GM04504 (cell line): ENCODE data around the gene NDUFAF5.
A peak's percentile ranks its signal among the peaks of the same experiment; 100 is the strongest.

Experiments
- DNase-seq: peaks from one replicate; pipeline ENCODE4 v3.0.0-alpha.2; 2012; ENCODE audit warnings: low read depth

Gene NDUFAF5

GRCh38 chr20:13777171-13777601 lies 7.6 kb upstream of the NDUFAF5 start:
- DNase-seq: no peak

DNA sequence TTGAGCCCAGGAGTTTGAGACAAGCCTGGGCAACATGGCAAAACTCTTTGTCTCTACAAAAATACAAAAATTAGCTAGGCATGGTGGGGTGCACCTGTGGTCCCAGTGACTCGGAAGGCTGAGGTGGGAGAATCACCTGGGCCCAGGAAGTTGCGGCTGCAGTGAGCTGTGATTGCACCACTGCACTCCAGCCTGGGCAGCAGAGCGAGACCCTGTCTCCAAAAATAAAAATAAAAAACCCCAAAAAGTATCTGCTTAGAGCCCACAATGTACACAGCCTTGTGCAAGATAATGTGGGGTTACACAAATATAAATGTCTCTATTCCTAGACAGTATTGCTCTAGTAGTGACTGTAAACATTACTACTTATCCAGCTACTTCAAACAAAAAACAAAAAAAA lies 6.0 kb upstream of the NDUFAF5 start:
- DNase-seq: no peak

GRCh38 chr20:13783528-13783927 lies 1.3 kb upstream of the NDUFAF5 start:
- no peak for DNase-seq

- no peak for DNase-seq
These were observed 446 bp upstream of the NDUFAF5 start for GRCh38 chr20:13784271-13784892.

DNA sequence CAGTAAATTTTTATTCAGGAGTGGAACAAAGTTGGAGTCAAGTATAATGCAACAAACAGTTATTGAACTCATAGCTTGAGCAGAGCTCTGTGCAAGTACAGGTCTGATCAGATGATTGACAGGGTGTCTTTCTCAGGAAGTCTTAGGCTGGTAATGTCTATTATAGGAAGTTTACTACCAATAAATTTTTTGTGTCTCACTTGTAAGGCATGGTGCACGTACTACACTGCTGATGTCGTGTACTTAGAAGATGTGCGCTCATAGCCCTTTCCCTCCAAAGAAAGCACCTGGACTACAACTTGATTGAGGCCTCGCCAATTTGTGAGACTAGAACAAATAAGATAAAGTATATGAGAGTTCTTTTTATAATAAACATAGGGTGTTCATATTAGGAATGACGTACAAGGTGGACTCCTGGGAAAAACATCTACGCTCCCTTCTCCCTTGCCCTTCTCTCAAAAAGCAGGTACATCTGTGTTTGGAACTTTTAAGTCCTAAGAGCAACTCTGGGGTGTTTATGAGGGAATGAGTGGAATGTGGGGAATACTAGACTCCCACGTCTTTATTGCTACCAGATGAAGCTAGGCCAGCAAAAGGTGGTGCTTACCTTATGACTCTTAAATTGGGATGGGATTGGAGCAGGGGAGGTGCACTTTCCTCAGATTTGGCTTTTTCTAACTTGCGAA lies 1.5 kb downstream of the NDUFAF5 start:
- DNase-seq: no peak

- no peak for DNase-seq
These were observed 3.5 kb downstream of the NDUFAF5 start for GRCh38 chr20:13788167-13788834.

- no peak for DNase-seq
These were observed 5.9 kb downstream of the NDUFAF5 start for GRCh38 chr20:13790708-13791107.

GRCh38 chr20:13791540-13792459 lies 7.0 kb downstream of the NDUFAF5 start:
- DNase-seq: no peak

GRCh38 chr20:13793001-13793400 lies 8.2 kb downstream of the NDUFAF5 start:
- DNase-seq: no peak

DNA sequence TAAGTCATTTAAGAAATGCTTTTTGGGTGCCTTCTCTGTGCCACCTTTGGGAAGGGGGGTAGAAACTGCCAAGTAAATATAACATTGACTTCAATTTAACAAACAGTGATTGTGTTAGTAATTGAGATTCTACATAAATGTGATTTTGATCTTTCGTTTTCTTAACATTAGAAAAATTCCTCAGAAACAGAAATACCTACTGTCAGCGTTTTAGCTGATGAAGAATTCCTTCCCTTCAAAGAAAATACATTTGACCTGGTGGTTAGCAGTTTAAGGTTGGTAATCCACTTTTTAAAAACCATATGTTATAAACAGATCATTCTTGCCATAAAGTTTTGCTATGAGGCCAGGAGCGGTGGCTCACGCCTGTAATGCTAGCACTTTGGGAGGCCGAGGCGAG lies 9.8 kb downstream of the NDUFAF5 start:
- no peak for DNase-seq

- no peak for DNase-seq
These were observed 14.2 kb downstream of the NDUFAF5 start for GRCh38 chr20:13799040-13799439.

DNA sequence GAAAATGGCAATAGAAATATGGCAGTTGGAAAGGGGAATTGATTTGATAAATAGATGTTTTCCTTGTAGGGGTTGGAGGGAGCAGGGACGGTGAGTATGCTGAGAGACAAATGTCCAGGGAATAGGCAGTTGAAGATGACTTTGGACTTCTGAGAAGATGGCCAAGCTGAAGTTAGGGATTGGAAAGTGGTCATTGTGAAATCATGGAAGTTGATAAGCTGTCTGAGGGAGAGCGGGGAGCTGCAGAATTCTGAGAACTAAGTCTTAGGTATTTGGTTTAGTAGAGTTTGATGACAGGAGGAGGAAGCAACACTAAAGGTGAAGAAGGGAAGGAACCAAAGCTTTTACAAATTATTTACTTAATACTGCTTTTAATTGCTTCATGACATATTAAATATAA lies 15.1 kb downstream of the NDUFAF5 start:
- DNase-seq: no peak

DNA sequence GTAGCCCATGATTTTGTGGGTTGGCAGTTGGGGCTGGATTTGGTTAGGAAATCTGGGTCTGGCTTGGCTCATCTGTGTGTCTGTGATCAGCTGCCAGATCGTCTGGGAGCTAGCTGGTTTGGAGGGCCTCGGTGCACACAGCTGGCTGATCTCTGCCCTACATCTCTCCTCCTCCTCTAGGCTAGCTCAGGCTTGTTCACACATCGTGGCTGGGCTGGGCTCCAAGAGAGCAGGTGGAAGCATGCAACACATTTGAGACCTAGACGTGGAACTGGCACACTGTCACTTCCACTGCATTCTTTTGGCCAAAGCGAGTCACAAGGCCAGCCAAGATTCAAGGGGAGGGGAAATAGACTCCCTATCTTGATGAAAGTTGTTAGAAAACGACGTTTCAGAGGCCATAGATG lies 15.9 kb downstream of the NDUFAF5 start:
- peak; percentile 66 for DNase-seq

DNA sequence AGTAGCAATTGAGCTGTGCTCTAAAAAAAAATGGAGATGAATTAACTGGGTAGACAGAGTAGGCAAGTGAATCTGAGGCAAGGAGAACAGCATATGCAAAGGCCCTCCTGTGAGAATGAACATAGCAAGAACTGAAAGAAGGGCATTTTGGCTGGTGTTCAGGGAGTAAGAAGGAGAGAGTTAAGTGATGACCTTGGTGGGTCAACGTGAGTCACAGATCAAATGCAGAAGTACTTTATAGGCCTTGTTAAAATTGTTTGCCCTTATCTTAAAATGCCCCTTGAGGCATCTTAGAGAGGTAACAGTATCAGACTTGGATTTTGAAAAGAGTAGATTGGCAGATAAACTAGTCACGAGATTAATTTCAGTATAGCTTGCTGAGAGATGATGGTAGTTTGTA lies 24.5 kb downstream of the NDUFAF5 start:
- DNase-seq: no peak

DNA sequence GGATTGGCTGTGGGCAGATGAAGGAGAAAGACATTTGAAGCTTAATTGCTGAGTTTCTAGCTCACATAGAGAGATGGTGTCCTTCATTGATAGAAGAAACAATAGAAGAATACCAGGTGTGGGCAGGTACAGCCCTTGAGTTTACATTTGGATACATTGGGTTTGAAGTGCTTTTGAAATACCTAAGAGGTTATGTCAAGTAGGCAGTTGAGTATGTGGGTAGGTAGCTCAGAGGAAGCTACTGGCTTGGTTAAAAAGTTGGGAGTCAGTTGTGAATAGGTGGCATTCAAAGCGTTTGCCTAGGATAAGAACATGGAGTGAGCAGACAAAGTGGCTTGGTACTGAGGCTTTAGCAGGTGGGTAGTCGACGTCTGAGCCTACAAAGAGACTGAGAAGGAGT lies 25.0 kb downstream of the NDUFAF5 start:
- no peak for DNase-seq

- DNase-seq: no peak
These were observed 25.6 kb downstream of the NDUFAF5 start for GRCh38 chr20:13810446-13810845.

DNA sequence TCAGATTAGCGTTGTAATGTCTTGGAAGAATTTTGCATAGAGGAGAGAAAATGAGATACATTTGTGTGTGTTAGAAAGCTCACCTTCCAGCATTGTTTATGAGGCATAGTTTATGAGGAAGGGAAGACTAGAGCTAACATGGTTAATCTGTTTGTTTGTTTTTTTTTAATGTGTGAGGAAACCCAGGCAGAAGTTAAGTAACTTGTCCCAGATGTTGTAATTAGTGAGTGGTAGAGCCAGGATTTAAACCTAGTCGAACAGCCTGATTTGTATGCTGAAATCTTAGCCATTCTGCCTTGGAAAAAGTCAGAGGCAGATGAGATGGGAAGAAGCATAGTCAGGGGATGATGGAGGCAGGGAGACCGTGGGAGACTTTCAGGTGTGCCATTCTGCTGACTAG lies 29.1 kb downstream of the NDUFAF5 start:
- DNase-seq: no peak

DNA sequence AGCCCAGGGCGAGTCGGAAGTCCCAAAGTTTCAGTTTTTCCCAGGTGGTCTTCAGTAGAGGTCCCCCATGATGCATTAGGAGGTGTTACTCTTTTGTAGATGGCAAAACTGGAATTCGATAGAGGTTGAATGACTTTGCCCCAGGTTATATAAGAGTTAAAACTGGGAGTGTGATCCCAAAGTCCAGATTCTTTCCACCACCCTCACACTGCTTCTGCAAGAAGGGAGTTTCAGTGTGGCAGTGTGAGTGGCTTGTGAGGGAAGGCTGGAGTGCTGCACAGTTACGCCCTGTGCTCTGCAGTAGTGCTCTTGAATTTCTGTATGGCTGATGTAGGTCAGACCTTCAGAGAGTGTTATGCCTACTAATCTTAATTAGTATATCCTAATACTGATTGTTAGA lies 29.8 kb downstream of the NDUFAF5 start:
- no peak for DNase-seq

DNA sequence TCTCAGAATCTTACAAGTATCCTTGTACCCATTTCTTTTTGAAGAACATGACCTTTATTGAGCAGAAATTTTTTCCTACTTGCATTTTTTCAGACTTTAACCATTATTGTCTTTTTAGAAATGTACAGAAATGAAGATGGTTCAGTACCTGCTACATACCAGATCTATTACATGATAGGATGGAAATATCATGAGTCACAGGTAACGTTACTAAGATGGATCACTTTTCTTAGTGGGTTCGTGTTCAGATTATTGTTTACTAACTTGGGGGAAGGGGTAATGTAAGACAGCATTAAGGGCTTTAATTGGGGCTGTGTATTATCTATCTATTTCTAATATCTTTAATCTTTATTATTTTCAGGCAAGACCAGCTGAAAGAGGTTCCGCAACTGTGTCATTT lies 31.9 kb downstream of the NDUFAF5 start:
- DNase-seq: no peak

- DNase-seq: no peak
These were observed 32.5 kb downstream of the NDUFAF5 start for GRCh38 chr20:13817342-13817741.

DNA sequence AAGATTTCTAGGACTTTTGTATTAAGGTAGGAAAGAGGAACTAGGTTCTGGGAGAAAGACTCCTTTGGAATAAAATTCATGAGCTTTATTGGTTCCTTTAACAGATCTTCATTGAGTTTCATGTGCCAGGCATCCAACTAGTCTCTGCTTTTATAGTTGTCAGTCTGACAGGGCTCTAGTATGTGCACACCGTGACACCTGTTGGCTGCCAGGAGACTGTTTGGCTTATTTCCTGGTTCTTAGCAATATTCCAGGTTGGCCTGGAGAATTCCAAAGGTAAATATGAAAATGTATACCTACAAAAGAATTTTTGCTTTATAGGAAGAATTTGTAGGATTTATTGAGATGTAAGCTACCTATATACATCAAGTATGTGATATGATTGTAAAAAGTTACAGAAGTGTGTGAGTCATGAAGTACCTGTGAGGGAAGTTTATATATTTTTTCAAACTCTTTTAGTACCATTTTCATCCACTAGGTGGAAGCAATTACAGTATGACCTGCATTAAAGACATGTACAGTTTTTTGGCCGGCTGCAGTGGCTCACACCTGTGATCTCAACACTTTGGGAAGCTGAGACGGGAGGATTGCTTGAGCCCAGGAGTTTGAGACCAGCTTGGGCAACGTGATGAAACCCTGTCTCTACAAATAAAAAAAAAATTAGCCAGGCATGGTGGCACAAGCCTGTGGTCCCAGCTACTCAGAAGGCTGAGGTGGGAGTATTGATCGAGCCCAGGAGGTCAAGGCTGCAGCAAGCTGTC lies 35.2 kb downstream of the NDUFAF5 start:
- peak; percentile 30 for DNase-seq

DNA sequence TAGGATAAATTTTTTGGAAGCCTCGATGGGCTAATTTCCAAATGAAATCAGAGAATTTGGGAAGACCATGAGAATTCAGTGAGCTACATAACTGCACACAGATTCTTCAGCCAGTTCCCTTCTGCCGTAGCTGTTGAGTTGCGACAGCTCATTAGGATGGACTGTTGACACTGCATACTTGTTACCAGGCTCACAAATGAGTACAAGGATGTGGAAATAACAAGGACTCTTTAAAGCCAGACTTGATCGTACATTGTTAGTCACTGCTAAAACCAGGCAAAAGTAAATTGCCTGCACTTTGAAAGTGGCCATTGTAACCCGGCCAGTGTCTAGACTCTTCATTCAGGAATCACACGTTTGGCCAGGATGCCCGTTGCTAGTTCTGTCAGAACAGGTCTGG lies 37.0 kb downstream of the NDUFAF5 start:
- DNase-seq: peak; percentile 51
